Skeletal muscle tissue (tissue), 4 donors: Measurements from ENCODE around the gene TMX3. TPM values are rescaled to one million over a fixed set of nuclear protein-coding genes. Genes with fewer than 3 reads are reported as not detected.

Experiments used
- H3K27ac ChIP-seq: one replicate; pipeline ENCODE4 v1.7.0; 2013; ENCODE audit warnings: mild to moderate bottlenecking, low read depth, low read length, inconsistent platforms
- H3K27me3 ChIP-seq, 3 donors: one replicate each; pipeline ENCODE4 v1.7.0; 2013; ENCODE audit warnings: low read length in 3 of 3; ENCODE audit not compliant: control insufficient read depth in 3 of 3, insufficient read depth in 3 of 3
- H3K36me3 ChIP-seq, 3 donors: one replicate each; pipeline ENCODE4 v1.7.0; 2013; ENCODE audit warnings: low read length in 3 of 3; ENCODE audit not compliant: control insufficient read depth in 3 of 3, insufficient read depth in 3 of 3
- H3K4me1 ChIP-seq, 3 donors: one replicate each; pipeline ENCODE4 v1.7.0; 2013; ENCODE audit warnings: low read length in 3 of 3, mild to moderate bottlenecking in 3 of 3; ENCODE audit not compliant: control insufficient read depth in 3 of 3, insufficient read depth in 3 of 3
- H3K4me3 ChIP-seq, 3 donors: one replicate each; pipeline ENCODE4 v1.7.0; 2013; ENCODE audit warnings: low read length in 3 of 3
- H3K9ac ChIP-seq, 3 donors: one replicate each; pipeline ENCODE4 v1.7.0; 2013; ENCODE audit warnings: low read length in 3 of 3, mild to moderate bottlenecking in 3 of 3, moderate library complexity in 2 of 3, low read depth in 1 of 3
- H3K9me3 ChIP-seq, 3 donors: one replicate each; pipeline ENCODE4 v1.7.0; 2013; ENCODE audit warnings: low read length in 3 of 3; ENCODE audit not compliant: control insufficient read depth in 3 of 3
- total RNA-seq: library from RNA; depleted of rRNA; stranded (reverse); fragments of >200 nt; gene quantifications from one replicate; pipeline ENCODE4 v1.2.3, GENCODE V29; 2014
- donor health status: Osteomylitis.

The TMX3 gene
- total RNA-seq, 1 donor from 2014 or later: 39.1 TPM

DNA sequence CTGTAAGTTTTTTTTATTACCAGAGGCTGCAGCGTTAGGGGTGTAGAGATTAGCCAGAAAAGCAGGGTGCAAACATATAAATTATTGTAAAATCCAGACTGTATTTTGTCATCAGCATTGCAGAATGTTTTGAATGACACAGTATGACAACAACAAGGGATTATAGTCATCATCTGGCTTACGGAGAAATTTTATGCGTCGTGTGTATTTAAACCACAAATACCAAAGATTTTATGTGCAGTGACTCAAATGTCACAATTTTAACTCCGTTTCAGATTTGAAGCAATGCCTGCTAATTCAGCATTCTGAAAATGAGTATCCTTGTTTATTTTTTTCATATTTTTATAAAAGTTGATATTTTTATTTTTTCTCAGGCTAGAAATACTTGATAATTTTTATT lies 19.4 kb upstream of the TMX3 start:
- H3K4me1 ChIP-seq: no peaks in the 10 kb centered on the region
- no peaks in the 10 kb centered on the region for H3K36me3 ChIP-seq
- no peaks in the 10 kb centered on the region for H3K9me3 ChIP-seq
- H3K27ac ChIP-seq: no peak overlapping the region
- H3K9ac ChIP-seq: no peak overlapping the region
- no peak overlapping the region for H3K4me3 ChIP-seq
- no peaks in the 10 kb centered on the region for H3K27me3 ChIP-seq

DNA sequence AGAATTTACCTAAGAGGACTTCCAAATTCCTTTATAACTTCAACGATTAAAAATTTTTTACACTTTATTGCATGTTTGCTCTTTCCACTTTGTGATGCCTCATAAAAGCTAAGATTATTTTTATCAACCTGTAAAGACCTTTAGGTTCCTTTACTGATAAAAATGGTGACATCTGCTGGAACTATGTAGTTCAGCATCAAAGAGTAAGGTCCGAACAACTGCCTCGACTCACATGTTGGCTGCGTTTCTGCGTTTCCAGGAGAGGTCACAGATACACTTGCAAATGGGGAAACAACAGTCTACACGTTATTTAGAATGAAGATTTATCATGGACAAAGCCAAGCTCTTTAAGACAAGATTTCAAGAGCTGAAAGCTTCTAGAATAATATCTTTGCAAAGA lies 18.8 kb upstream of the TMX3 start:
- Histone ChIP-seq H3K4me3 (no peak overlapping the region), H3K27ac (no peak overlapping the region), H3K4me1 (no peaks in the 10 kb centered on the region), H3K36me3 (no peaks in the 10 kb centered on the region), H3K9ac (no peak overlapping the region), H3K27me3 (no peaks in the 10 kb centered on the region), H3K9me3 (no peaks in the 10 kb centered on the region)

DNA sequence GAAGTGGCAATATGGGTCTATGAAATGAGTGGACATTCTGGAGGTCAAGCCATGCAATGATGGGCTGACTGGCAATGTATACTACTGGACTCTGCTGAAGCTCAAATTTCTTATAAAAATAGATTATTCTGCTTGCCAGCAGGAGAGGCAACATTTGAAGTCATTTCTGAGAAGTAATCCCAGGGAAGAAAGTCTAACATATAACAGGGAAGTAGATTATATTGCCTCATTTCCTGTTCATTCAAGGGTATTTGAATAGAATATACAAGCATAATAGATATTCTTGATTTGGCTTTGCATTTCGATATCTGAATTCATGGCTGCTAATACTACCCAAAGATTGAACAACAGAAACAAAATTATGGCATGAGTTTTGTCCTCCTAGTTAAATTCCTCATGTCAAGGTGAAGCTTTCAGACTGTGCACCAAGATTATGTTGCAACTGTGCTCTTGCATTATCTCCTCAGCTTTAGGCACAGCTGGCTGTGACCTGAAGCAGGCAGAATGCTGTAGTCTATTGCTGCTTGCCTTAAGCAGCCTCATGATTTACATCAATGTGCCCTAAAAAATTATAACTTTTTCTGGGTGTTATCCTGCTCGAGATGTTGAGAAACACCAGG lies 13.3 kb upstream of the TMX3 start:
- no peak overlapping the region for H3K27ac ChIP-seq
- no peak overlapping the region for H3K9ac ChIP-seq
- H3K36me3 ChIP-seq: no peaks in the 10 kb centered on the region
- H3K27me3 ChIP-seq: no peaks in the 10 kb centered on the region
- H3K4me1 ChIP-seq: no peaks in the 10 kb centered on the region
- H3K9me3 ChIP-seq: no peaks in the 10 kb centered on the region
- H3K4me3 ChIP-seq: no peak overlapping the region

DNA sequence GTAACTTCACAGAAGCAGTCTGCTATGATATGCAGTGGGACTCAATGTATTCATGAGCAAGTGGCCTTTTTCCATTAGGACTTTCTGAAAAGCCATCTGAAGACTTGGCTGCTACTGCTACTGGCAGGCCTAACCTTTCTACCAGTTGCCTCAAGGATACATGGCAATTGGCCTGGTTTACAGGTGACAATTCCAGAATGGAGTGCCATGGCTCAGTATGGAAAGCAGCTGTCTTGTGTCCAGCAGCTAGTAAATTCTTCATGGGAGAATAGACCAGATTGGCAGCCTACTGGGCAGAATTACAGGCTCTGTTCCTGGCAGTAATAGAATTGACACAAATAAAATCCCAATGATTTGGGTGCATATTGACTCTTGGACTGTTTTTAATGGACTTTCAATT lies 12.6 kb upstream of the TMX3 start:
- H3K9me3 ChIP-seq: no peaks in the 10 kb centered on the region
- no peaks in the 10 kb centered on the region for H3K36me3 ChIP-seq
- no peaks in the 10 kb centered on the region for H3K27me3 ChIP-seq
- H3K4me3 ChIP-seq: no peak overlapping the region
- H3K27ac ChIP-seq: no peak overlapping the region
- no peak overlapping the region for H3K9ac ChIP-seq
- no peaks in the 10 kb centered on the region for H3K4me1 ChIP-seq

DNA sequence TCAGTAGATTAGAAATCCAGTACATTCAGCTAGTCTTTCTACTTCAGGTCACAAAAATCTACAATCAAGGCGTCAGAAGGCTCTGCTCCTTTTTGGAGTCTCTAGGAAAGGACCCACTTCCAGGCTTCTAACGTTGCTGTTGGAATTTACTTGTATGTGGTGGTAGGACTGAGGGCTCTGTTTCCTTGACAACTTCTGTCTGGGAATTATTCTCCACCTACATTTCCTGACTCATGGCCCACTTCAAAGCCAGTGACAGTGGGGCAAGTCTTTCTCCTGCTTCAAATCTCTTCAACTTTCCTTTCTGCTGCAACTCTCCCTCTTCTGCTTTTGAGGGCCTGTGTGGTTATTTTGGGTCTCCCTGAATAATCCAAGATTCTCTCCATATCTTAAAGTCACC lies 10.4 kb upstream of the TMX3 start:
- H3K36me3 ChIP-seq: no peaks in the 10 kb centered on the region
- no peaks in the 10 kb centered on the region for H3K9me3 ChIP-seq
- no peak overlapping the region for H3K4me3 ChIP-seq
- H3K4me1 ChIP-seq: no peaks in the 10 kb centered on the region
- no peaks in the 10 kb centered on the region for H3K27me3 ChIP-seq
- no peak overlapping the region for H3K9ac ChIP-seq
- H3K27ac ChIP-seq: no peak overlapping the region

DNA sequence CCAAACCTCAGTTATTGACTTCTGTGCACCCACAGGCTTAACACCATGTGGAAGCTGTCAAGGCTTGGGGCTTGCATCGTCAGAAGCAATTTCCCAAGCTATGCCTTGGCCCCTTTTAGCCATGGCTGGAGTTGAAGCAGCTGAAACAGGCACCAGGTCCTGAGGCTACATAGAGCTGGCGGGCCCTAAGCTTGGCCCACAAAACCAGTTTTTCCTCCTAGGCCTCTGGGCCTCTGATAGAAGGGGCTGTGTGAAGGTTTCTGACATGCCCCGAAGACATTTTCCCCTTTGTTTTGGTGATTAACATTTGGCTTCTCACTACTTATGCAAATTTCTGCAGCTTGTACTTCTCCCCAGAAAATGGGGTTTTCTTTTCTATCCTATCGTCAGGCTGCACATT lies 9.1 kb upstream of the TMX3 start:
- H3K27ac ChIP-seq: no peak overlapping the region
- no peaks in the 10 kb centered on the region for H3K9me3 ChIP-seq
- H3K4me1 ChIP-seq: no peaks in the 10 kb centered on the region
- no peak overlapping the region for H3K9ac ChIP-seq
- no peaks in the 10 kb centered on the region for H3K27me3 ChIP-seq
- no peaks in the 10 kb centered on the region for H3K36me3 ChIP-seq
- no peak overlapping the region for H3K4me3 ChIP-seq

DNA sequence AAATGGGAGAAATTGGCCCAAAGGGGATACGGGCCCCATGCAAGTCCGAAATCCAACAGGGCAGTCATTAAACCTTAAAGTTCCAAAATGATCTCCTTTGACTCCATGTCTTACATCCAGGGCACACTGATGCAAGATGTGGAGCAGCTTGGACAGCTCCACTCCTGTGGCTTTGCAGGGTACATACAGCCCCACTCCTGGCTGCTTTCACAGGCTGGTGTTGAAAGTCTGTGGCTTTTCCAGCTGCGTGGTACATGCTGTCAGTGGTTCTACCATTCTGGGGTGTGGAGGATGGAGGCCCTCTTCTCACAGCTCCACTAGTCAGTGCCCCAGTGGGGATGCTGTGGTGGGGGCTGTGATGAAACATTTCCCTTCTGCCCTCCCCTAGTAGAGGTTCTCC lies 8.6 kb upstream of the TMX3 start:
- H3K36me3 ChIP-seq: no peaks in the 10 kb centered on the region
- no peaks in the 10 kb centered on the region for H3K9me3 ChIP-seq
- H3K4me3 ChIP-seq: no peak overlapping the region
- no peak overlapping the region for H3K9ac ChIP-seq
- no peaks in the 10 kb centered on the region for H3K27me3 ChIP-seq
- H3K4me1 ChIP-seq: no peaks in the 10 kb centered on the region
- H3K27ac ChIP-seq: no peak overlapping the region

DNA sequence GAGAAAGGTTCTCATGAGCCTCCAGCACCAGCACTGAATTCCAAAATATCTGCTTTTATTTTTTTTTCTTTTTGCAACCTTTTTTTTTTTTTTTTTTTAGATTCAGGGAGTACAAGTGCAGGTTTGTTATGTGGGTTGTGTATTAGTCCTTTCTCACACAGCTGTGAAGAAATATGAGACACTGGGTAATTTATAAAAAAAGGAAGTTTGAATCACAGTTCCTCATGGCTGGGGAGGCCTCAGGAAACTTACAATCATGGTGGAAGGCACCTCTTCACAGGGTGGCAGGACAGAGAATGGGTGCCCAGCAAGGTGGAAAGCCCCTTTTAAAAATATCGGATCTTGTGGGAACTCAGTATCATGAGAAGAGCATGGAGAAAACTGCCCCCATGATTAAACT lies 7.9 kb upstream of the TMX3 start:
- no peaks in the 10 kb centered on the region for H3K27me3 ChIP-seq
- H3K4me1 ChIP-seq: no peaks in the 10 kb centered on the region
- H3K9ac ChIP-seq: no peak overlapping the region
- H3K27ac ChIP-seq: no peak overlapping the region
- no peak overlapping the region for H3K4me3 ChIP-seq
- H3K9me3 ChIP-seq: no peaks in the 10 kb centered on the region
- H3K36me3 ChIP-seq: no peaks in the 10 kb centered on the region

DNA sequence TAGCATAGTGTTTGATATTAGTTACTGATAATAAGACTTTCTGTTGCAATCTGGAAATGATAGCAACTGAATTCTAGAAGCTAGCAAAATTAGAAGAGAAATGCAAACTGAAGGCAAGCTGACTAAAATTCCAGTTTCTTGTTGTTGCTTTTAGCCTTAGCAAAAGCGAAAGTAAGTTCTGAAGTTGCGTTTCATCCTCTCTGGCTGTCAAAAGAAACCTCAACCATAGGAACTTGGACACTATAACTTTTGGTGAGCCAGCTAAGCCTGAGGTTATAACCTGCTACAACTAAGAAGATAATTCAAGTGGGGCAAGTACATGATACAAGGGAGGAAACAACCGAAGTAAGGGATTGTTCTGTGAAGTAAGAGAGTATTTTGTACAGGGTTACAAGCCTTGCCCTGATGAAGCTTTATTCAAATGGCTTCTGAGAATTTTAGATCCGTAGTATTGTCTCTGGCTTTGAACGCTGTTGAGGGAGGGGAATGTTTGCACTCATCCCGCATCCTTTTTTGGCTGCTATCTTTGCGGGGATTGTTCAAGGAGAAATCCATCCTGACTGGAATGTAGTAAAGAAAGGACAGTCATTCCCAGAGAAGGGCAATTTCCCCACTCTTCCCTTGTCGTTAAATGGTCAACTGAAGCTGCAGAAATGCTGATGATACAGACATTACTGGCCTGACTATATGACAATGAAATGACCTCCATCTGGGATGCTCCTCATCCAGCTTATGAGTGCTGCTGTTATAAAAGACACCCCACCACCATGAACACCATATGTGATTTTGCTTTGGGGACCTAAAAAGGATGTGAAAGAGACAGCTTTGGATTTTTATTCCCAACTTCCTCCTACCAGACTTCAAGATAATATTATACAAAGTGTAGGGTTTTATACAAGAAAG lies 7.0 kb upstream of the TMX3 start:
- Histone ChIP-seq H3K36me3 (no peaks in the 10 kb centered on the region), H3K27ac (peak overlapping the region; percentile 51), H3K27me3 (no peaks in the 10 kb centered on the region), H3K9me3 (no peaks in the 10 kb centered on the region), H3K4me3 (peak overlapping the region in 2 of 3 donors; percentile 40 to 61), H3K4me1 (no peaks in the 10 kb centered on the region), H3K9ac (peak overlapping the region in 2 of 3 donors; percentile 7 to 45)

DNA sequence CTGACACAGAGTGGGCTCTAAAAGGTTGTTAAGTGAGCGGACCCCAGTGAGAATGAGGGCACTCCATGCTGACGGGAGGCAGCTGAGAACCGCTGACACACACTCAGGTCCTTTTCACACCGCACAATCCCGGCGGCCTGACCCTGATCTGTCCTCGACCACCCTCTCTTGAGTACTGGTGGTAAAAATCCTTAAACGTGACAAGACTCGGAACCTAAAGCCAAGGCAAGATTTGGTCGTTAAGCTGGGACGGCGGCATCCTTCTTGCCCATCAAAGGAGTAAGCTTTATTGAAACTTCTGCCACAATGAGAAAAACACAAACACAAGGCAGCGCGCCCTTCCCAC lies 569 bp downstream of the TMX3 start:
- no peaks in the 10 kb centered on the region for H3K9me3 ChIP-seq
- H3K36me3 ChIP-seq: peaks cover 8 to 35% (median 18%) of the 10 kb centered on the region in 3 donors
- H3K4me3 ChIP-seq: peak overlapping the region; percentile 78 to 98 (median 94)
- H3K9ac ChIP-seq: peak overlapping the region; percentile 83 to 89 (median 86)
- peak overlapping the region; percentile 72 for H3K27ac ChIP-seq
- H3K4me1 ChIP-seq: peaks cover 11 to 19% (median 17%) of the 10 kb centered on the region in 3 donors
- H3K27me3 ChIP-seq: no peaks in the 10 kb centered on the region
